Endodermal cell (in vitro differentiated cells): Measurements from ENCODE around the gene DLG1. TPM values are rescaled to one million over a fixed set of nuclear protein-coding genes. Genes with fewer than 3 reads are reported as not detected.

Experiments
- DNase-seq: peaks from one replicate; pipeline ENCODE4 v3.0.0-alpha.2; 2017
- H3K27ac ChIP-seq: 2 replicates; pipeline ENCODE4 v1.5.1; 2013; ENCODE audit warnings: mild to moderate bottlenecking, low read depth, low read length, moderate library complexity
- H3K27me3 ChIP-seq: 2 replicates; pipeline ENCODE4 v1.6.1; 2013; ENCODE audit warnings: mild to moderate bottlenecking, low read length, moderate library complexity; ENCODE audit not compliant: insufficient read depth, control insufficient read depth, poor library complexity, severe bottlenecking
- H3K36me3 ChIP-seq: 2 replicates; pipeline ENCODE4 v1.7.0; 2013; ENCODE audit warnings: mild to moderate bottlenecking, low read length, moderate library complexity; ENCODE audit not compliant: control insufficient read depth, insufficient read depth
- H3K4me1 ChIP-seq: one replicate; pipeline ENCODE4 v1.7.0; 2013; ENCODE audit warnings: low read length; ENCODE audit not compliant: control insufficient read depth, insufficient read depth
- H3K4me3 ChIP-seq: 2 replicates; pipeline ENCODE4 v1.5.1; 2013; ENCODE audit warnings: mild to moderate bottlenecking, low read length, moderate library complexity
- H3K9ac ChIP-seq: 2 replicates; pipeline ENCODE4 v1.6.1; 2013; ENCODE audit warnings: mild to moderate bottlenecking, low read length, moderate library complexity; ENCODE audit not compliant: poor library complexity, severe bottlenecking; ENCODE audit errors: extremely low read depth
- H3K9me3 ChIP-seq: 2 replicates; pipeline ENCODE4 v1.6.1; 2013; ENCODE audit warnings: mild to moderate bottlenecking, low read length, moderate library complexity; ENCODE audit not compliant: control insufficient read depth
- H3K27ac Mint-ChIP-seq: 2 replicates; pipeline ENCODE4 v1.8.0; 2020; ENCODE audit warnings: mixed read lengths
- H3K27me3 Mint-ChIP-seq: 2 replicates; pipeline ENCODE4 v1.8.0; 2021; ENCODE audit warnings: mild to moderate bottlenecking, mixed read lengths; ENCODE audit not compliant: insufficient read depth
- H3K36me3 Mint-ChIP-seq: 2 replicates; pipeline ENCODE4 v1.8.0; 2020; ENCODE audit warnings: low read depth, mixed read lengths
- H3K4me1 Mint-ChIP-seq: 2 replicates; pipeline ENCODE4 v1.8.0; 2020; ENCODE audit warnings: mixed read lengths
- H3K4me3 Mint-ChIP-seq: 2 replicates; pipeline ENCODE4 v1.8.0; 2020; ENCODE audit warnings: mild to moderate bottlenecking, moderate library complexity, mixed read lengths
- H3K9me3 Mint-ChIP-seq: 2 replicates; pipeline ENCODE4 v1.8.0; 2020; ENCODE audit warnings: mild to moderate bottlenecking, mixed read lengths
- WGBS, 2 experiments: methylation state at CpG; one replicate each; pipeline versions ENCODE4 v1.1.5 to v1.1.7; 2013; ENCODE audit warnings: missing lambda C conversion rate in 2 of 2, mixed read lengths in 1 of 2; ENCODE audit not compliant: insufficient coverage in 1 of 2, insufficient read length in 1 of 2; 5-methylcytosine and 5-hydroxymethylcytosine counted together
- total RNA-seq, 2 donors: library from RNA; stranded (reverse); fragmentation: NEBNext Ultra II Directional in 1 of 2; extraction: Animal tissue kit (Norgen Biotek cat#: 25700) in 1 of 2; gene quantifications; 2 replicates in 1 of 2; 3 replicates in 1 of 2; pipeline ENCODE4 v1.2.1, GENCODE V29; 2021
- TF ChIP-seq, protein P1 (sequence below): fragments of 200-600 bp; sonication (generic); conservative IDR thresholded peaks from 2 replicates; pipeline ENCODE4 v1.5.0; 2021; ENCODE audit warnings: antibody characterized with exemption, mild to moderate bottlenecking

DLG1 gene
- total RNA-seq, 2 donors from 2014 or later = 78.7 to 96.9 TPM

DNA sequence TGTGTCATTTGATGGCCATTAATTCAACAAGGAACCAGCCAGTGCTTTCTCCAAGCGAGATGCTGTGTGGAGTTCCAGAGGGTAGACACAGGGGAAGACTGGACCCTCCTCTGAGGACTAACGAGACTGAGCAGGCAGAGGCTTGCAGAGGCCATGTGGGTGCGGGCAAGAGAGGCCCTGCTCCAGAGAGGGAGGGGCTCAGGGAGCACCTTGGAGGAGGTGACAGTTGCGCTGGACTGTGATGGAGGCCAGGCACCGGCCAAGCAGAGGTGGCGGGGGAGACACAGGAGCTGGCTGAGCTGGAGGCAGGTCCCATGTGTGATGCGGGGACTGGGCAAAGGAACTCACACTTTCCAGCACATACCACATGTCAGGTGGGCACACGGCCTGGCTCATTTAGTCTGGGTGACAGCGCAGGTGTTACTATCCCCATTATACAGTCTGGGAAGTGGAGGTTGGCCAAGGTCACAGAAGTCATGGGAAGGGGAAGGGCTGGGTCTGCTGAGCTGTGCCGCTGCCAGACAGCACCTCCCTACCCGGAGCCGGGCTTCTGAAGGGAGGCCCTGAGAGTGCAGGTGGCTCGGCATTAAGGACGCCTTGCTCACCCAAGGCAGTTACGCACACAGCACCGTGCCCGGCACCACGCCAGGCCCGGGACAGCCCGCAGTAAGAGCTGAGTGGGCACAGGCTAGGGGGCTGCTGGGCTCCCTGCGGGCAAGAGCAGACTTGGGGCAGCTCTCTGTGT is 272.5 kb downstream of the DLG1 start:
- Mint-ChIP-seq H3K27ac (no peak overlapping the region), H3K9me3 (no peaks in the 10 kb centered on the region)
- DNase-seq = peak; percentile 44

DNA sequence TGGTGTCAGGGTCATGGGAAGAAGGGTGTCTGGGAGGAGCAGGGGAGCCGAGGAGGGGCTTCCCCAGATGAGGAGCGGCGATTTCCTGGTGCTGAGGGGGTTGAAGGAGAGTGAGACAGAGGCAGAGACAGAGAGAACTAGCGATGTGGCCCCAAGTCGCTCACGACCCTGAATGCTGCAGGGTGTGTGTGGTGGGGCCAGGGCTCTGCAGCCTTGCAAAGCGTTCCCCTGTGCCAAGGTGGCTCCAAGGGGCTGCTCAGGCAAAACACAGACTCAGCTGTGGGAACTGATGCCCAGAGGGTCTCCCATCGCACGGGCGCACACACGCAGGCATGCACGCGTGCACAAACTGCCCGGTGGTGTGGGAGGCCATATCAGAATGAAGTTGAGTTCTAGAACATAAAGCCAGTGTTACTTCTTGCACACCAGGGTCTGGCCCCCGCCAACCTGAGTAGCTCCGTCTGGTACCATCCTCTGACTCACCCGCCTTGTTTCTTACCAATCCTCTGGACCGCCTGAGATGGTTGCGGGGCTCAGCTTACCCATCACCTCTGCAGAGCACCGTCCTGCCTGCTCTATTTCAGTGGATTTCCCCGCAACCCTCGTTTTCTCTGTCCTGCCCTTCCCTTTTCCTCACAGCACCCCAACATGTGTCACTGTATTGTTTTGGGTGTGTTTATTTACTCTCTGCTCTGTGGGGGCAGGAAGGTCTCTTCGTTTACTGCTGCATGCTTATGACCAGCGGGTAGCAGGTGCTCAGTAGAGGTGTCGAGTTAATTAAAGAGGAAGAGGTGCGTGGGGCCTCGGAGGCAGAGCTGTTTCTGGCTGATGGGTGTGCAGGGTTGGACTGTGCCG is 273.3 kb downstream of the DLG1 start:
- no peaks in the 10 kb centered on the region for H3K36me3 ChIP-seq
- H3K27me3 Mint-ChIP-seq = peaks cover 27% of the 10 kb centered on the region
- H3K9ac ChIP-seq = no peak overlapping the region
- H3K27ac Mint-ChIP-seq = no peak overlapping the region
- no peaks in the 10 kb centered on the region for H3K4me1 ChIP-seq
- H3K4me3 ChIP-seq = no peak overlapping the region
- TF ChIP-seq, protein P1, sequence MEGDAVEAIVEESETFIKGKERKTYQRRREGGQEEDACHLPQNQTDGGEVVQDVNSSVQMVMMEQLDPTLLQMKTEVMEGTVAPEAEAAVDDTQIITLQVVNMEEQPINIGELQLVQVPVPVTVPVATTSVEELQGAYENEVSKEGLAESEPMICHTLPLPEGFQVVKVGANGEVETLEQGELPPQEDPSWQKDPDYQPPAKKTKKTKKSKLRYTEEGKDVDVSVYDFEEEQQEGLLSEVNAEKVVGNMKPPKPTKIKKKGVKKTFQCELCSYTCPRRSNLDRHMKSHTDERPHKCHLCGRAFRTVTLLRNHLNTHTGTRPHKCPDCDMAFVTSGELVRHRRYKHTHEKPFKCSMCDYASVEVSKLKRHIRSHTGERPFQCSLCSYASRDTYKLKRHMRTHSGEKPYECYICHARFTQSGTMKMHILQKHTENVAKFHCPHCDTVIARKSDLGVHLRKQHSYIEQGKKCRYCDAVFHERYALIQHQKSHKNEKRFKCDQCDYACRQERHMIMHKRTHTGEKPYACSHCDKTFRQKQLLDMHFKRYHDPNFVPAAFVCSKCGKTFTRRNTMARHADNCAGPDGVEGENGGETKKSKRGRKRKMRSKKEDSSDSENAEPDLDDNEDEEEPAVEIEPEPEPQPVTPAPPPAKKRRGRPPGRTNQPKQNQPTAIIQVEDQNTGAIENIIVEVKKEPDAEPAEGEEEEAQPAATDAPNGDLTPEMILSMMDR = no peak
- H3K27me3 ChIP-seq = peaks cover 18% of the 10 kb centered on the region
- peaks cover 17% of the 10 kb centered on the region for H3K4me1 Mint-ChIP-seq
- no peak overlapping the region for H3K4me3 Mint-ChIP-seq
- H3K9me3 Mint-ChIP-seq = no peaks in the 10 kb centered on the region
- 86 to 92% methylated on average over 18 to 28 of the region's 28 CpGs for WGBS, 2 experiments
- H3K27ac ChIP-seq = peak overlapping the region; percentile 29
- H3K9me3 ChIP-seq = no peaks in the 10 kb centered on the region
- H3K36me3 Mint-ChIP-seq = peaks cover 5% of the 10 kb centered on the region
- DNase-seq = peak; percentile 31

More for the DNA sequence above, 272.5 kb downstream of the DLG1 start:
- H3K4me3 Mint-ChIP-seq = no peak overlapping the region
- TF ChIP-seq, protein P1 = no peak
- peaks cover 18% of the 10 kb centered on the region for H3K27me3 ChIP-seq
- no peak overlapping the region for H3K9ac ChIP-seq
- WGBS, 2 experiments = 92 to 95% methylated on average over 6 to 21 of the region's 21 CpGs
- H3K27me3 Mint-ChIP-seq = peaks cover 31% of the 10 kb centered on the region
- H3K4me1 ChIP-seq = no peaks in the 10 kb centered on the region
- H3K36me3 ChIP-seq = no peaks in the 10 kb centered on the region
- no peaks in the 10 kb centered on the region for H3K9me3 ChIP-seq
- H3K36me3 Mint-ChIP-seq = peaks cover 5% of the 10 kb centered on the region
- H3K27ac ChIP-seq = no peak overlapping the region
- peaks cover 19% of the 10 kb centered on the region for H3K4me1 Mint-ChIP-seq
- H3K4me3 ChIP-seq = no peak overlapping the region

DNA sequence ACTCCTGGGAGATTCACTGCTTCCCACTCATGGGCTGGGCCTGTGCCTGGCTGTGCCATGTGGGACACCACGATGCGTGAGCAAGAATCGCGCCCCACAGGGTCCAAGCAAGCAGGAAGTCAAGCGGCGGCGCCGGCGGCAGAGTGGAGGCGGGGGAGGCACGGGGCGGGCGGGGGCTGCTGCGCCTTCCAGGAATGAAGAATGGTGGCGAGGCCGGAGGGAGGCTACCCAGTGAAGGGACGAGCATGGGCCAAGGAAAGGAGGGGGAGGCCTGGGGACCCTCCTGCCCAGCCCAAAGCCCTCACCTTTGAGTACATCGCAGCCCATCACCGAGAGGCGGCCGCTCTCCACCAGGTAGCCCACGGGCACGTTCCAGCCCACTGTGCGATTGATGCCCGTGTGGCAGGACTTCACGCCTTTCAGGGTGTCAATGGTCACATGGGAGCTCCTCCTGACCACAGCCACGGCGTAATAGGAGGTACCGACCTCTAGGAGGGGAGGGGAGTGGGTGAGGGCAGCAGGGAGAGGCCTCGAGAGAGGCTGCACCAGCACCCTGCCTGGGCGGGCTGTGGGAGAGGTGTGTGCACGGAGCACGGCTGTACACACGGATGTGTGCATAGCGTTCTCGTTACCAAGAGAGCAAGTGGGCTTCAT is 274.3 kb downstream of the DLG1 start:
- H3K9me3 Mint-ChIP-seq = no peaks in the 10 kb centered on the region
- Histone ChIP-seq H3K4me3 (no peak overlapping the region), H3K36me3 (no peaks in the 10 kb centered on the region), H3K27me3 (peaks cover 14% of the 10 kb centered on the region), H3K27ac (no peak overlapping the region), H3K4me1 (no peaks in the 10 kb centered on the region), H3K9ac (no peak overlapping the region), H3K9me3 (no peaks in the 10 kb centered on the region)
- H3K27ac Mint-ChIP-seq = no peak overlapping the region
- H3K4me1 Mint-ChIP-seq = peaks cover 17% of the 10 kb centered on the region
- peaks cover 5% of the 10 kb centered on the region for H3K36me3 Mint-ChIP-seq
- peak; percentile 51 for DNase-seq
- H3K27me3 Mint-ChIP-seq = peaks cover 22% of the 10 kb centered on the region
- TF ChIP-seq, protein P1 = no peak
- 92% methylated on average over 26 to 36 of the region's 36 CpGs for WGBS, 2 experiments
- no peak overlapping the region for H3K4me3 Mint-ChIP-seq
